Measurements from ENCODE around the gene ITPR1.

Gene ITPR1

DNA sequence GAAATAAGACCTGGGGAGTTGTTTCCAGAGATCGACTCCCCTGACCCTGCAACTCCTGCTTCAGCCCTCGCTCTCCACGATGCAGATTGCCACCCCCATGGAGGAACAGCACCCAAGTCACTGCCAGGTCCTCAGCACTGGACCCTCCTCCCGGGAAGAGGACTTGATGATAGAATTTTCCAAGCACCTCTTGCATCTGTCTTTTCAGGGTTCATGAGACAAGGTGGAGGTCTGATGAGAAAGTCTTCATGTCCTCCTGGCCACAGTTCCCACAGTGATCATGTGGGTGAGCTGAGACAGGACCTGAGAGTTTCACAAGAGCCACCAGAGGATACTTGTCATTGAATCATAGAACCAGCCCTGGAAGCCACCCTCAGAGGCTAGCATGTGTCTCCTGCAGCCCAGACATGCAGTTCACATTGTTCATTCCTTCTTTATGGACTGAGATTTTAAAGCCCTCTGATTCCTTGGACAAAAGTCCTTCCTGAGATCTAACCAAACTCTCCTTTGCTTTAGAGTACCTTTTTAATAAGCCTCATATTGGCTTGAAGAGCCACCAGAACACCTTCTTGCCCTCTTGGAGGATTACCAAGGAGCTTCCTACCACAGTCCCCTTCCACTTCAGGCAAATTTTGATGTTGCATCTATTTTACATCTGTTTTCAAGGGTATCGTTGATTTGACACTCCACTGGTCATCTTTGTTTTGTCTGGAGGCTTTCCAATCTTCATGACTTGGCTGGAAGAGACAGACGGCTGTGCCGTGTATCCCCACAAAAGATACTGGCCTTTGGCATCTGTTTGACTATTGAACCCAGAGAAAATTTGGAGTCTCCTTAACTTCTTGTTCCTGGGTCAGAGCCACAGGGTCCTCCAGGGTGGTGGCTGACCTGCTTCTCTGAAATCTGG, 261.3 kb downstream of the ITPR1 start:
- DNase-seq (ENCODE audit: low read depth in 1 of 2, low spot score in 1 of 2): peak; percentile 16 to 70
- Histone ChIP-seq H3K27me3 (ENCODE audit: insufficient read depth, poor library complexity, severe bottlenecking) (no peaks in the 10 kb centered on the region), H3K4me3 (replicated peaks; ENCODE audit: insufficient read depth, low read length) (no peak overlapping the region), H3K27ac (replicated peaks) (peak overlapping the region; percentile 31; the same call in 1 of the 2 replicates)
- TF ChIP-seq SPI1 (IDR thresholded peaks at IDR 0.05; ENCODE audit: borderline replicate concordance, low read depth) (no peak), POLR2AphosphoS5 (IDR thresholded peaks at IDR 0.05; ENCODE audit: low read depth) (no peak), CTCF (IDR thresholded peaks at IDR 0.05; ENCODE audit: insufficient read depth, low read length) (no peak), GABPA (IDR thresholded peaks at IDR 0.05; ENCODE audit: low read depth) (no peak)
- TF ChIP-seq, protein P1, sequence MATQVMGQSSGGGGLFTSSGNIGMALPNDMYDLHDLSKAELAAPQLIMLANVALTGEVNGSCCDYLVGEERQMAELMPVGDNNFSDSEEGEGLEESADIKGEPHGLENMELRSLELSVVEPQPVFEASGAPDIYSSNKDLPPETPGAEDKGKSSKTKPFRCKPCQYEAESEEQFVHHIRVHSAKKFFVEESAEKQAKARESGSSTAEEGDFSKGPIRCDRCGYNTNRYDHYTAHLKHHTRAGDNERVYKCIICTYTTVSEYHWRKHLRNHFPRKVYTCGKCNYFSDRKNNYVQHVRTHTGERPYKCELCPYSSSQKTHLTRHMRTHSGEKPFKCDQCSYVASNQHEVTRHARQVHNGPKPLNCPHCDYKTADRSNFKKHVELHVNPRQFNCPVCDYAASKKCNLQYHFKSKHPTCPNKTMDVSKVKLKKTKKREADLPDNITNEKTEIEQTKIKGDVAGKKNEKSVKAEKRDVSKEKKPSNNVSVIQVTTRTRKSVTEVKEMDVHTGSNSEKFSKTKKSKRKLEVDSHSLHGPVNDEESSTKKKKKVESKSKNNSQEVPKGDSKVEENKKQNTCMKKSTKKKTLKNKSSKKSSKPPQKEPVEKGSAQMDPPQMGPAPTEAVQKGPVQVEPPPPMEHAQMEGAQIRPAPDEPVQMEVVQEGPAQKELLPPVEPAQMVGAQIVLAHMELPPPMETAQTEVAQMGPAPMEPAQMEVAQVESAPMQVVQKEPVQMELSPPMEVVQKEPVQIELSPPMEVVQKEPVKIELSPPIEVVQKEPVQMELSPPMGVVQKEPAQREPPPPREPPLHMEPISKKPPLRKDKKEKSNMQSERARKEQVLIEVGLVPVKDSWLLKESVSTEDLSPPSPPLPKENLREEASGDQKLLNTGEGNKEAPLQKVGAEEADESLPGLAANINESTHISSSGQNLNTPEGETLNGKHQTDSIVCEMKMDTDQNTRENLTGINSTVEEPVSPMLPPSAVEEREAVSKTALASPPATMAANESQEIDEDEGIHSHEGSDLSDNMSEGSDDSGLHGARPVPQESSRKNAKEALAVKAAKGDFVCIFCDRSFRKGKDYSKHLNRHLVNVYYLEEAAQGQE (IDR thresholded peaks at IDR 0.05; ENCODE audit: insufficient replicate concordance, low read depth): no peak

- H3K27me3 ChIP-seq (ENCODE audit: insufficient read depth, poor library complexity, severe bottlenecking): no peaks in the 10 kb centered on the region
- H3K27ac ChIP-seq (replicated peaks): no peak overlapping the region
- TF ChIP-seq POLR2AphosphoS5 (IDR thresholded peaks at IDR 0.05; ENCODE audit: low read depth) (no peak), SPI1 (IDR thresholded peaks at IDR 0.05; ENCODE audit: borderline replicate concordance, low read depth) (no peak), GABPA (IDR thresholded peaks at IDR 0.05; ENCODE audit: low read depth) (no peak), CTCF (IDR thresholded peaks at IDR 0.05; ENCODE audit: insufficient read depth, low read length) (no peak)
- TF ChIP-seq, protein P1 (IDR thresholded peaks at IDR 0.05; ENCODE audit: insufficient replicate concordance, low read depth): no peak
- no peak for DNase-seq (ENCODE audit: low read depth in 1 of 2, low spot score in 1 of 2)
- H3K4me3 ChIP-seq (replicated peaks; ENCODE audit: insufficient read depth, low read length): no peak overlapping the region
These were observed 262.4 kb downstream of the ITPR1 start for GRCh38 chr3:4755566-4755965.

GRCh38 chr3:4756057-4756775, 263.1 kb downstream of the ITPR1 start:
- Histone ChIP-seq H3K27ac (replicated peaks) (no peak overlapping the region), H3K27me3 (ENCODE audit: insufficient read depth, poor library complexity, severe bottlenecking) (no peaks in the 10 kb centered on the region), H3K4me3 (replicated peaks; ENCODE audit: insufficient read depth, low read length) (no peak overlapping the region)
- DNase-seq (ENCODE audit: low read depth in 1 of 2, low spot score in 1 of 2): no peak
- no peak for TF ChIP-seq CTCF (IDR thresholded peaks at IDR 0.05; ENCODE audit: insufficient read depth, low read length)

Measured in HL-60 (cell line).